Measurements from ENCODE around the gene FAF2. TPM values are rescaled to one million over a fixed set of nuclear protein-coding genes. Genes with fewer than 3 reads are reported as not detected.
"Not testable (repeated sequence)": the region's sequence is repeated elsewhere in the genome, so short reads cannot be mapped to it uniquely, and the experiment has no call there.

Gene FAF2
- total RNA-seq, 1 experiment from 2014 or later, result 40.8 TPM

DNA sequence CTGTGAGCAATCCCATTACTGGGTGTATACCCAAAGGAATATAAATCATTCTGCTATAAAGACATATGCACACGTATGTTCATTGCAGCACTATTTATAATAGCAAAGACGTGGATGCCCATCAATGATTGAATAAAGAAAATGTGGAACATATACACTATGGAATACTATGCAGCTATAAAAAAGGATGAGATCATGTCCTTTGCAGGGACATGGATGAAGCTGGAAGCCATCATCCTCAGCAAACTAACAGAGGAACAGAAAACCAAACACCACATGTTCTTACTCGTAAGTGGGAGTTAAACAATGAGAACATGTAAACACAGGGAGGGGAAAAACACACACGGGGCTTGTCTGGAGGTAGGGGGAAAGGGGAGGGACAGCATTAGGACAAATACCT, 5.3 kb upstream of the FAF2 start:
- in situ Hi-C loops (cut with HindIII; ENCODE audit: low pct_unique_long_range_greater_than_20kb, low sequenced_read_pairs); DNase-seq (ENCODE audit: low read depth, low spot score): not testable (repeated sequence)

DNA sequence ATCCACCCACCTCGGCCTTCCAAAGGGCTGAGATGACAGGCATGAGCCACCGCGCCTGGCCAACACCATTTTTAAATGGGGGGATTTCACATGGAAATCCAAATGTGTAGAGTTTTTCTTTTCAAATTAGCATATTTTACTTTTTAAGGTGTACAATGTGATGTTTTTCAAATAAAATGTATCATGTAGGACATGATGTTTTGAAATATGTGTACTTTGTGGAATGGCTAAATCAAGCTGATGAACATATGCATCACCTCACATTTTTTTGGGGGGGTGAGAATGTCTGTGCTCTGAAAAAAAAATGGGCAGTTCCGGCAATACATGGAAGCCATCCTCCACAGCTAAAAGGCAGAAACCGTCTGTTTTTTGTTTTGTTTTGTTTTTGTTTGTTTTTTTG, 3.4 kb upstream of the FAF2 start:
- no peak for DNase-seq (ENCODE audit: low read depth, low spot score)
- in situ Hi-C loops (cut with HindIII; ENCODE audit: low pct_unique_long_range_greater_than_20kb, low sequenced_read_pairs), result no loop called here

DNA sequence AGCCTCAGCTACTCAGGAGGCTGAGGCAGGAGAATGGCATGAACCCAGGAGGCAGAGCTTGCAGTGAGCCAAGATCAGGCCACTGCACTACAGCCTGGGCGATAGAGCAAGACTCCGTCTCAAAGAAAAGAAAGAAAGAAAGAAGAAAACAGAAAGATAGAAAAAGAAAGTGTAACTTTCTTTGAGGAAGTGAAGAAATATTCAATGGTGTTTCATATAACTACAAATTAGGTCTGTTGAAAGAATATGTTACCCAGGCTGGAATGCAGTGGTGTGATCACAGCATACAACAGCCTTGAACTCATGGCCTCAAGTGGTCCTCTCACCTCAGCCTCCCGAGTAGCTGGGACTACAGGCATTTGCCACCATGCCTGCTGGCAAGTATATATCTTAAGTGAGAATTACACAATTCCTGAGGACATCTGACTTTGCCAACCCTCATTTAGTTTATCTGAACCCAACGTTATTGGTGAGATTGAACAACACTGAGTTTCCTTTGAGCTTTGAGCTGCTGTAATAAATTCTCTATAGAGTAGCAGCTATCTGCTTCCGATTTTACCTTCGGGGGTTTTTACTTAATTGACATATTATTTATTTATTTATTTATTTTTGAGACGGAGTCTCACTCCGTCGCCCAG, 2.0 kb upstream of the FAF2 start:
- in situ Hi-C loops (cut with HindIII; ENCODE audit: low pct_unique_long_range_greater_than_20kb, low sequenced_read_pairs), result no loop called here

DNA sequence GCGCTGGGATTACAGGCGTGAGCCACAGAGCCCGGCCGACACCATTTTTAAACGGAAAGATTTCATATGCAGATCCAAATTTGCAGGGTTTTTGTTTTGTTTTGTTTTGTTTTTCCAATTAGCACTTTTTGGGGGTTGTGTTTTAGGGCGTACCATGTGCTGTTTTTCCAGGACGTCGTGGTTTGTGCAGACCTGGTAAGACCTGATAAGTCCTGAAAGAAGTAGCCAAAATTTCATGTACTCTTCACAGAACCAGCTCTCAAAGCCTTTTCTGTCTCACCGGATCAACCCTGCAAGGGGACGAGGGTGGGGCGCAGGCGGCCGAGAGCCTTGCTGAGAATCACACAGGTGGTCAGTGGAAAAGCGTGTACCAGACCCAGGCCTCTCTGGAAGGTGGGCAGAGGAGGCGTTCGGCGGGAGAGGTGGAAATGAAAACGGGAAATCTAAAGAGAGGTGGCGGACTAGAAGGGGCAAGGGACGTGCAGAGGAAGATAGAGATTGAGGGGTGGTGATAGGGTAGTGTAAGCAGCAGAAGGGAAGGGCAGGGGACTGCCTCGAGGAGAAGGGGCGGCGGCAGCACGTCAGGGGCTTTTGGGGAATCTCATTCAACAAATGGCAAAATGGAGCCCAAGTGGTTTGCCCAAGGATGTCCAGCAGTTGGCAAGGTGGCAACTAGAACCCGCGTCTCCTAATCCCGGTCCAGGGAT, 1.1 kb upstream of the FAF2 start:
- in situ Hi-C loops (cut with HindIII; ENCODE audit: low pct_unique_long_range_greater_than_20kb, low sequenced_read_pairs), result no loop called here
- DNase-seq (ENCODE audit: low read depth, low spot score), result no peak

More for the DNA sequence above, 2.0 kb upstream of the FAF2 start:
- DNase-seq (ENCODE audit: low read depth, low spot score), result no peak

DNA sequence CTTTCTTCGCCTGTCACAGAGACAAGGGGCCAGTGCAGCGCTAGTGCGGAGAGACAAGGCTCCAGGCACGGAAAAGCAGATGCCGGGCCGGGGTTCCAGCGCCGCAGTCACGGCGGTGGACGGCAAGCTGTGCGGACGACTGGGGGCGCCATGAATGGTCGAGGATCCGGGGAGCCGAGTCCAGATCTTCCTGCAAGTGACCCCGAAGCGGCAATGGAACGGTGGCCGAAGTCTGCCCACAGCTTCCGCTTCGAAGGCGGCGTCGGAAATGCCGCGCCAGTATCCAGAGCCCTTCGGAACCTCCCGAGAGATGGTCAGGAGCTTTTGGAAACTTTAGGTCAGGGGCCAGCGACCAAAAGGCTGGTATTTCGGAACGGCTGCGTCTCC, 601 bp upstream of the FAF2 start:
- in situ Hi-C loops (cut with HindIII; ENCODE audit: low pct_unique_long_range_greater_than_20kb, low sequenced_read_pairs), result no loop called here
- DNase-seq (ENCODE audit: low read depth, low spot score), result no peak

DNA sequence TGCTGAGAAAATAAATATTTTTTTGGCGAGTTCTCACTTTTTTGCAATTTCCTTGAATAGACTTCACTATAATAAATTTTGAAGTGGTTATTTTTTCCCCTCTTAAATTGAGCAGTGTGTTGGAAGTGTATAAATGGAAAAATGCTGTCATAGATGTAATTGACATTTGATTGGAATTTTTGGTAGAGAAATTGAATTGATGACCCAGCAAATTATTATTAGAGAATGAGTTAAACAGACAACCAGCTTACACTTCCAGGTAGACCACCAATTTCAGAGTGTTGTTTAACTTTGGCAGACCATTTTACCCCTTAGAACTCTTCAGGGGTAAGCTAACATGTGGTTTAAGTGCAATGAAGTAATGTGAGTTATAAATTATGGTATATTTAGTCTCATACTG, 1.9 kb downstream of the FAF2 start:
- in situ Hi-C loops (cut with HindIII; ENCODE audit: low pct_unique_long_range_greater_than_20kb, low sequenced_read_pairs), result no loop called here
- DNase-seq (ENCODE audit: low read depth, low spot score), result no peak

DNA sequence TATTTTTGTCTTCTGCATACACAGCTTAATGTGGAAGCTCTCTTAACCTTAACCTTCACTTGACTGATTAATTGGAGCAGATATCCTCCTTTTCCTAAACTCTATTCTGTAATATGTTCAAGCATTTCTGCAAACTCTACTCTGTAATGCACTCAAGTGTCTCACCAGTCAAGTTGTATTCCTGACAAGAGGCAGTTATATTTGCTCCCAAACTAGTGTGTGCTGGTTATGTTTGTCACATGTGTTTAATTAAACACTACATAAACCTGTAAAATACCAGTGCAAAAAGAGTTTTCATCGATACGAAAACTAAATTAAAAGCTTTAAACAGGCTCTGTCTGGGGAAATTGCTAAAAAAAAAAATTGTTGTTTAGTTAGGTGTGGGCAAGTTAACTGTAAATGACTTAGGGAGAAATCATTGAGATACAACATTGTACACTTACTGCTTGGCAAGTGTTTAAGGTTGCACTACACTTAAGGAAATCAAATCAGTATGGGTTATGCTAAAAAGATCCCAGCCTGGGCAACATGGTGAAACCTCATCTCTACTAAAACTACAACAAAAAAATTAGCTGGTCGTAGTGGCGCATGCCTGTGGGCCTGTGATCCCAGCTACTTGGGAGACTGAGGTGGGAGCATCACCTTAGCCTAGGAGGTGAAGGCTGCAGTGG, 6.7 kb downstream of the FAF2 start:
- in situ Hi-C loops (cut with HindIII; ENCODE audit: low pct_unique_long_range_greater_than_20kb, low sequenced_read_pairs), result no loop called here
- no peak for DNase-seq (ENCODE audit: low read depth, low spot score)

DNA sequence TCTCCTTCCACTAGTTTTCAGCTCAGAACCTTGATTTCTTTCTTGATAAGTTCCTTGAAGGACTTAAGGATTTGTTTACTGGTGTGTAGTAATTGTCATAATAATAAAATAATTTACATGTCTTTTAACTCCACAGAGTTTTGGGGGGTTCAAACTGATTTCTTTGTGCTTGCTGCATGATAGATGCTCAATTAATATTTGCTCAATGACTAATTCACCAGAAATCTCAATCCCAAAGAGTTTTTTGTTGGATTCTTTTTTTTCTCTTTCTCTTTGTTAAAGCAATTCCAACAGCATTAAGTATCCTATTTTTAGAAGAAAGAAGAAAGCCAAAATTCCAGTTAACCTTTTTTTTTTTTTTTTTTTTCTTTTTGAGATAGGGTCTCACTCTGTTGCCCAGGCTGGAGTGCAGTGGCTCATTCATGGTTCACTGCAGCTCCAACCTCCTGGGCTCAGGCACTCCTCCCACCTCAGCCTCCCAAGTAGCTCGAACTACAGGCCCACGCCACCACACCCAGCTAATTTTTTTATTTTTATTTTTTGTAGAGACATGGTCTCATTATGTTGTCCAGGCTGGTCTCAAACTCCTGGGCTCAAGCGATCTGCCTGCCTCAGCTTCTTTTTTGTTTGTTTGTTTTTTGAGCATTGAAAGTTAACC, 10.8 kb downstream of the FAF2 start:
- in situ Hi-C loops (cut with HindIII; ENCODE audit: low pct_unique_long_range_greater_than_20kb, low sequenced_read_pairs), result no loop called here
- DNase-seq (ENCODE audit: low read depth, low spot score), result no peak

DNA sequence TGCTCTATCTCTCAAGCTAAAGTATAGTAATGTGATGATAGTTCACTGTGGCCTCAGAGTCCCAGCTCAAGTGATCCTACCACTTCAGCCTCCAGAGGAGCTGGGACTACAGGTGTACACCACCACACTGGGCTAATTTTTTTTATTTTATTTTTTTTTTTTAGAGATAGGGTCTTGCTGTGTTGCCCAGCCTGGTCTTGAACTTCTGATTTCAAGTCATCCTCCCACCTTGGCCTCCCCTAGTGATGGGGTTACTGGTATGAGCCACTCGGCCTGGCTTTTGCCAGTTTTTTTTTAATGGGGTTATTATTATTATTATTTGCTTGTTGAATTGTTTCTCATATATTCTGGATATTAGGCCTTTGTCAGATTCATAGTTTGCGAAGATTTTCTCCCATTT, 13.2 kb downstream of the FAF2 start:
- DNase-seq (ENCODE audit: low read depth, low spot score), result no peak
- in situ Hi-C loops (cut with HindIII; ENCODE audit: low pct_unique_long_range_greater_than_20kb, low sequenced_read_pairs), result no loop called here

DNA sequence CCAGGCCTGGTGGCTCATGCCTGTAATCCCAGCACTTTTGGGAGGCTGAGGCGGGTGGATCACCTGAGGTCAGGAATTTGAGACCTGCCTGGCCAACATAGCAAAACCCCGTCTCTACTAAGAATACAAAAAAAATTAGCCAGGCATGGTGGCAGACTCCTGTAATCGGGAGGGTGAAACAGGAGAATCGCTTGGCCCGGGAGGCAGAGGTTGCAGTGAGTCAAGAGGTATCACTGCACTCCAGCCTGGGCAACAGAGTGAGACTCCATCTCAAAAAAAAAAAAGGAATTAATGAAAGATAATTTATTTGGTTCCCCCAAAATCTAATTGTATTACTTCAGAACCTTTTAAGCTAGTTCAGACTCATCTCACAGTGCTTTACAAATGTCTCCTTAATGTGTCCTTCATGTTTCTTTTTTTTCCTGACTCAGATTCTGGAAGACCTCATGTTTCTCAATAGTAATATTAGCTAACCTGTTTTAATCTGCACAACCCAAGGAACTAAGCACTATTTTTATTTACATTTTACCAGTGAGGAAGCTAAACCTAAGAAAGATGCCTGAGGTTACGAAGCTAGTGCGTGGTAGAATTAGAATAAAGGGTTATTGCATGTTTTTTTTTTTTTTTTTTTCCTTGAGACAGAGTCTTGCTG, 15.1 kb downstream of the FAF2 start:
- in situ Hi-C loops (cut with HindIII; ENCODE audit: low pct_unique_long_range_greater_than_20kb, low sequenced_read_pairs), result no loop called here
- no peak for DNase-seq (ENCODE audit: low read depth, low spot score)

DNA sequence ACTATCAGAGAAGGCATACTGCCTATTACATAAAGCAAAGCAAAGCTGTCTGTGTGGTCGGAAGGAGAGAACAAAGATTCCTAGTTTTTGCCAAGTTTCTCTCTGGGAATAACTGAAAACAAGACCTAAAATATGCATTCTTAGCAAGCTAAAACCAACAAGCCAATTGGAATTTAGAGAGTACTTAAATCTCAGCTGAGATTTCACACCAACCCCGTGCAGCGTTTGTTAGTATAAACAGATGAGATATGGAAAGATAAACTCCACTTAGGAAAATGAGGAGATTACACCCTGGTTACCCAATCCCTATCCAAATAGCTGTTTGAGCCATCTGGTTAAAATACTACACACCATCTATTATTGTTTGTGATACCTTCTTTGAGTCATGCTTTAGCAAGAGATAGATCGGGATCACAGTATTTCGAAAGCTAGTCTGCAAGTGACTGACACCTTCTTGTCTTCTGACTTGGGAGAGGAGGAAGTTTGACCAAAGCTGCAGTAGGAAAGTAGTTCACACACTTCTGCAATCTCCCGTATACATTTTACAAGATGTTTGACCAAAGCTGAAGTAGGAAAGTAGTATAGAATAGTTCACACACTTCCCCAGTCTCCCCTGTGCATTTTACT, 18.2 kb downstream of the FAF2 start:
- in situ Hi-C loops (cut with HindIII; ENCODE audit: low pct_unique_long_range_greater_than_20kb, low sequenced_read_pairs), result no loop called here
- DNase-seq (ENCODE audit: low read depth, low spot score), result no peak

DNA sequence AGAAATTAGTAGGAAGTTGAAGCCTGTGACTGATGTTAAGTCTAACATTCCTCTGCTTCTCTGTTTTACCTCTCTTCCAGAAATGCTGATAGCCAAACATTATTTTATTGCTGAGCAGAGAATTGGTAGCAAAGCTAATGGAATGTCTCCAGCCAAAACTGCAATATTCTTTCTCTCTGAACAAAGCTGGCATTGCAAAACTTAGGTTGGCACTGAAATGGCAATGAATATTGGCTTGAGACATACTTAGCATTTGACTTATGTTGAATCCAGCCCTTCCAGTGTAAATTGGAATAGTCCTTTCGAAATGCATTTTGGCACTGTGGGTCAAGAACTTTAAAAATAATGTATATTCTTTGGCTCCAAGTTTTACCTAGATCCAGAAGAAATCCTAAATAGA, 21.1 kb downstream of the FAF2 start:
- in situ Hi-C loops (cut with HindIII; ENCODE audit: low pct_unique_long_range_greater_than_20kb, low sequenced_read_pairs), result no loop called here
- no peak for DNase-seq (ENCODE audit: low read depth, low spot score)

DNA sequence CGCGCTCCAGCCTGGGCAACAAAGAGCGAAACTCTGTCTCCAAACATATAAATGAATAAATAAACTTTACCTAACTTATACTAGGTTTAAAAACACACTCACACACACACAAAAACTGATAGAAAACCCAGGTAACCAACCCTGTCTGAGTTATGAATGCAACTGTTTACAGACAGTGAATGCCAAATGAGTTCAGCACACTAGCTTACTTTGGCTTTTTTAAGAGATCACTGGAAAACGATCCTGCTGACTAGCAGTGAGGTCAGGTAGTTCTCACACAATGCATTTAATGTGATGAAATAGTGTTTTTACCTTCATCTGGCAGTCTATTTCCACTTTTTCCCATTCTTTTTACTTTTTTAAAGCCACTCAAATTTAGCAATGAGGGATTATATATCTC, 22.4 kb downstream of the FAF2 start:
- in situ Hi-C loops (cut with HindIII; ENCODE audit: low pct_unique_long_range_greater_than_20kb, low sequenced_read_pairs), result no loop called here
- no peak for DNase-seq (ENCODE audit: low read depth, low spot score)

DNA sequence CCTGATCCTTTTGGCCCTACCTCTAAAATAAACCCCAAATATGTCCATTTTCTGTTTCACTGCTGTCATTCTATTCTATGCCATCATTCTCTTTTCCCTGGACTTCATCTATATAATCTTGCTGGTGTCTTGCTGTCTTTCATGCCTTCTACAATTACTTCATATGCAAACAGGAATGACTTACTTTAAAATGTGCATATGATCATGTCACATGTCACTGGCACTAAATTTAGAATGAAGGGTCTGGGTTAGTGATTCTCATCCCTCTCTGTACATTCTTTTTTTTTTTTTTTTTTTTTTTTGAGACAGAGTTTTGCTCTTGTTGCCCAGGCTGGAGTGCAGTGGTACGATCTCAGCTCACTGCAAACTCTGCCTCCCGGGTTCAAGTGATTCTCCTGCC, 22.9 kb downstream of the FAF2 start:
- in situ Hi-C loops (cut with HindIII; ENCODE audit: low pct_unique_long_range_greater_than_20kb, low sequenced_read_pairs), result no loop called here
- DNase-seq (ENCODE audit: low read depth, low spot score), result no peak

DNA sequence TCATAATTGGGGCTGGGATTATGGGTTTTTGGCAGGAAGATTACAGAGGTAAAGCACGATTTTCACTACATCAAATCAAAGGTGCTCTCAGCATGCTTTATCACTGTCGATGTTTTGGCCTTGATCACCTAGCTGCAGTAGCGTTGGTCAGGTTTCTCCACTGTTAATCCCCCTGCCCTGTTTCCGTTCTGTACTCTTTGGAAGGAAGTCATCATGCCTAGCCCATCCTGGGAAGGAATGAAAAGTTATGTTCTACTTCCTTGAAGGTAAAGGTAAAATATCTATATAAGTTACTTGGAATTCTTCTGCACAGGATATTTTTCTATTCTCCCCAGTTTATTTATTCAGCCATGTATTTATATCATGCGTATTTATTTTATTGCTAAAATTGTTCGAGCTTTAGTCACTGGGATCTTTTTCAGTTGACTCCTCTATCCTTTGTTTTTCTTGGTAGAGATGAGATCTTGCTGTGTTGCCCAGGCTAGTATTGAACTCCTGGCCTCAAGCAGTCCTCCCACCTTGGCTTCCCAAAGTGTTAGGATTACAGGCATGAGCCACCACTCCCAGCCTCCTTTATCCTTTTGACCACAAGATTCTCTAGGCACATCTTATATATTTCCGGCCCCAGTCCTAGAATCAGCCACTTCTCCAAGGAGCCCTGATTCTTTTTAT, 25.3 kb downstream of the FAF2 start:
- in situ Hi-C loops (cut with HindIII; ENCODE audit: low pct_unique_long_range_greater_than_20kb, low sequenced_read_pairs), result no loop called here
- DNase-seq (ENCODE audit: low read depth, low spot score), result no peak

DNA sequence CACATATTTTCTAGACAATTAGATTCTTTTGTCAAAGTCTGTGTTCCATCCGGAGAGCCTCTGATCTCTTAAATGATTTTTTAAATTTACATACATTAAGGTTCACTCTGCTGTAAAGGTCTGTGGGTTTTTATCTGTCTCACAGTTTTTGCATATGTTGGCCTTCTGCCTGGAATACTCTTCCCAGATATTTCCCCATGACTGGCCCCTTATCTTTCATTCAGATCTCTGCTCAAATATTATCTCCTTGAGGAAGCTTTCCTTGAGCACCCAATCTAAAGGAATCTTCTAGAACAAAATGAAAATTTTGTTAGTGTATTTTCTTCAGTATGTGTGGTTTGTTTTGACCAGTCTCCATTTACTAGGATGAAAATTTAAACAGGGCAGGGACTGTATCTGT, 26.3 kb downstream of the FAF2 start:
- in situ Hi-C loops (cut with HindIII; ENCODE audit: low pct_unique_long_range_greater_than_20kb, low sequenced_read_pairs), result no loop called here
- DNase-seq (ENCODE audit: low read depth, low spot score), result no peak

DNA sequence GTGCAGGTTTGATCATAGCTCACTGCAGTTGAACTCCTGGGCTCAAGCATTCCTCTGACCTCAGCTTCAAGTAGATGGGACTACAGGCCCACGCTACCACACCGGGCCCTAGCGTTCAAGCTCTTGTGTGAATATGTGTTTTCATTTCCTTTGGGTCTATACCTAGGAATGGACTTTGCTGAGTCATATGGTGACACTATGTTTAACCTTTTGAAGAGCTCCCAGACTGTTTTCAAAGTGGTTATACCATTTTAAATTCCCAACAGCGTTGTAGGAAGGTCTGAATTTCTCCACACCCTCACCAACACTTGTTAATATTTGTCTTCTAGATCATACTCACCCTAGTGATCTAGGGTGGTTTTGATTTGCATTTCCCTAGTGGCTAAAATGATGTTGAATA, 33.5 kb downstream of the FAF2 start:
- DNase-seq (ENCODE audit: low read depth, low spot score), result no peak
- in situ Hi-C loops (cut with HindIII; ENCODE audit: low pct_unique_long_range_greater_than_20kb, low sequenced_read_pairs), result no loop called here

All from SK-MEL-5 (cell line).